CD4-positive, alpha-beta T cell (primary cell): ENCODE measurements around the gene KCNJ10. TPM values are rescaled to one million over a fixed set of nuclear protein-coding genes. Genes with fewer than 3 reads are reported as not detected.

Experiments used
- ATAC-seq: fragments of 200-7000 bp; cut with Tn5 transposase; one replicate; pipeline ENCODE4 v1.10.0; 2022; ENCODE audit warnings: mild to moderate bottlenecking; ENCODE audit not compliant: poor library complexity
- CTCF ChIA-PET: fragments of 350-600 bp; sonication (Branson Sonifier 250); formaldehyde crosslinking; loops from one replicate; lab custom pipeline; 2021; ENCODE audit warnings: antibody characterized with exemption, inconsistent platforms; lab: Charles Lee
- POLR2A ChIA-PET: fragments of 350-600 bp; sonication (Branson Sonifier 250); formaldehyde crosslinking; loops from one replicate; lab custom pipeline; 2021; ENCODE audit warnings: antibody characterized with exemption, inconsistent platforms; lab: Charles Lee
- DNase-seq, 14 experiments: peaks; one replicate each; pipeline ENCODE4 v3.0.0-alpha.2; 2013 to 2020; ENCODE audit warnings: mixed read lengths in 2 of 14
- H3K27ac ChIP-seq, 2 donors: one replicate each; pipeline versions ENCODE4 v1.5.1 to v1.7.0; 2013; ENCODE audit warnings: low read length in 2 of 2, low read depth in 1 of 2, mild to moderate bottlenecking in 1 of 2
- H3K27me3 ChIP-seq, 2 experiments: 1 replicate in 1 of 2; 2 replicates in 1 of 2; pipeline versions ENCODE4 v1.6.1 to v1.7.0; 2013; ENCODE audit warnings: low read length in 2 of 2, control low read depth in 1 of 2, mild to moderate bottlenecking in 1 of 2, moderate library complexity in 1 of 2; ENCODE audit not compliant: insufficient read depth in 2 of 2, control insufficient read depth in 1 of 2
- H3K36me3 ChIP-seq: one replicate; pipeline ENCODE4 v1.6.1; 2013; ENCODE audit warnings: low read length, control low read depth; ENCODE audit not compliant: insufficient read depth
- H3K4me1 ChIP-seq: one replicate; pipeline ENCODE4 v1.6.1; 2013; ENCODE audit warnings: low read length, control low read depth; ENCODE audit not compliant: insufficient read depth
- H3K4me3 ChIP-seq: one replicate; pipeline ENCODE4 v1.5.1; 2013; ENCODE audit warnings: mild to moderate bottlenecking, low read length, moderate library complexity
- H3K9me3 ChIP-seq, 2 experiments: 1 replicate in 1 of 2; 2 replicates in 1 of 2; pipeline versions ENCODE4 v1.6.1 to v1.7.0; 2013; ENCODE audit warnings: low read length in 2 of 2, mild to moderate bottlenecking in 2 of 2, control low read depth in 1 of 2, moderate library complexity in 1 of 2; ENCODE audit not compliant: control insufficient read depth in 1 of 2, insufficient read depth in 1 of 2
- H3K27ac Mint-ChIP-seq: one replicate; pipeline ENCODE4 v1.8.0; 2020; ENCODE audit warnings: mixed read lengths
- H3K27me3 Mint-ChIP-seq: one replicate; pipeline ENCODE4 v1.8.0; 2021; ENCODE audit warnings: mixed read lengths
- H3K36me3 Mint-ChIP-seq: one replicate; pipeline ENCODE4 v1.8.0; 2021; ENCODE audit warnings: low read depth, mixed read lengths
- H3K4me1 Mint-ChIP-seq: one replicate; pipeline ENCODE4 v1.8.0; 2021; ENCODE audit warnings: low read depth, mixed read lengths
- H3K4me3 Mint-ChIP-seq: one replicate; pipeline ENCODE4 v1.8.0; 2020; ENCODE audit warnings: mild to moderate bottlenecking, mixed read lengths
- H3K9me3 Mint-ChIP-seq: one replicate; pipeline ENCODE4 v1.8.0; 2020; ENCODE audit warnings: mixed read lengths
- intact Hi-C, 2 experiments: fragments of 100-400 bp; cut with DNase I in 1 of 2; cut with micrococcal nuclease in 1 of 2; formaldehyde crosslinking; loops; one replicate each; pipeline versions ENCODE4 v1.15.1 to v1.9.0; 2023 to 2025; cut with DNase I, micrococcal nuclease
- total RNA-seq, 174 experiments: library from RNA in 2 of 174; stranded (reverse) in 2 of 174; gene quantifications; one replicate each; pipeline ENCODE4 v1.2.3 and lab custom pipeline; 2021 to 2026
- TF ChIP-seq, protein P1 (sequence below): fragments of 200-600 bp; IDR thresholded peaks from one replicate; pipeline ENCODE4 v1.8.0; 2022; ENCODE audit warnings: antibody characterized with exemption, mild to moderate bottlenecking

KCNJ10 gene
- total RNA-seq, 2 experiments from 2014 or later, result not detected

DNA sequence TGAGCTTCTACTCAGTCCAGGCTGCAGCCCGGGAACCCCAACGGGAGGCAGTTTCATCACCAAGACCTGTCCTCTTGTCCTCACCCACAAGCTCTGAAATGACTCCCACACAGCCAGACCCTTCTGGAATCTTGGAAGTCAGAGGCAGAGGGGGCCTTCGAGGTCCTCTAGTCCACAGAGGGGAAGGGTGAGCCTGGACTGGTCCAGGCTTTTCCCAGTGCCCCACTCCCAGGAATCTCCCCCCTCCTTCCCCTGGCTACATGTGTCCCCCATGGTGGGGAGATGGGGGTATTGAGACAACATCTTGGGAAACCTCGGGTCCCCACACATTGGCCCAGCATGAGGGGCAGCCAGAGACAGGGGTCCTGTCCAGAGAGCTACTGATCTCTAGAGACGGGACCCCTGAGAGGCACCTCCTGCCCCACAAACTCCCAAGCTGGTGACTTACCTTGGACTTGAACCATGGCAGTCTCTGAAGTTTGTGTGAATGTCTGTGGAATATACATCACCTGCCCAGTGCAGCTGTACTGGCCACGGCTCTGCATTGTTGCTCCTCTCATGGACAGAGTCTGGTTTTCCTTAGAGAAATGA, 96.5 kb downstream of the KCNJ10 start:
- no peak overlapping the region for H3K27ac Mint-ChIP-seq
- intact Hi-C loops, result no loop called here
- H3K27ac ChIP-seq, result no peak overlapping the region
- H3K4me3 ChIP-seq, result no peak overlapping the region
- CTCF ChIA-PET, result no interaction called here
- no peaks in the 10 kb centered on the region for H3K4me1 Mint-ChIP-seq
- peaks cover 40% of the 10 kb centered on the region for H3K27me3 Mint-ChIP-seq
- no peaks in the 10 kb centered on the region for H3K9me3 Mint-ChIP-seq
- POLR2A ChIA-PET, result no interaction called here
- H3K36me3 Mint-ChIP-seq, result no peaks in the 10 kb centered on the region
- DNase-seq (no peak), ATAC-seq (no peak)
- TF ChIP-seq, protein P1, sequence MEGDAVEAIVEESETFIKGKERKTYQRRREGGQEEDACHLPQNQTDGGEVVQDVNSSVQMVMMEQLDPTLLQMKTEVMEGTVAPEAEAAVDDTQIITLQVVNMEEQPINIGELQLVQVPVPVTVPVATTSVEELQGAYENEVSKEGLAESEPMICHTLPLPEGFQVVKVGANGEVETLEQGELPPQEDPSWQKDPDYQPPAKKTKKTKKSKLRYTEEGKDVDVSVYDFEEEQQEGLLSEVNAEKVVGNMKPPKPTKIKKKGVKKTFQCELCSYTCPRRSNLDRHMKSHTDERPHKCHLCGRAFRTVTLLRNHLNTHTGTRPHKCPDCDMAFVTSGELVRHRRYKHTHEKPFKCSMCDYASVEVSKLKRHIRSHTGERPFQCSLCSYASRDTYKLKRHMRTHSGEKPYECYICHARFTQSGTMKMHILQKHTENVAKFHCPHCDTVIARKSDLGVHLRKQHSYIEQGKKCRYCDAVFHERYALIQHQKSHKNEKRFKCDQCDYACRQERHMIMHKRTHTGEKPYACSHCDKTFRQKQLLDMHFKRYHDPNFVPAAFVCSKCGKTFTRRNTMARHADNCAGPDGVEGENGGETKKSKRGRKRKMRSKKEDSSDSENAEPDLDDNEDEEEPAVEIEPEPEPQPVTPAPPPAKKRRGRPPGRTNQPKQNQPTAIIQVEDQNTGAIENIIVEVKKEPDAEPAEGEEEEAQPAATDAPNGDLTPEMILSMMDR, result no peak
- H3K9me3 ChIP-seq, result no peaks in the 10 kb centered on the region
- H3K27me3 ChIP-seq, result peaks cover 15 to 27% of the 10 kb centered on the region in 2 experiments
- no peaks in the 10 kb centered on the region for H3K4me1 ChIP-seq
- H3K36me3 ChIP-seq, result no peaks in the 10 kb centered on the region
- H3K4me3 Mint-ChIP-seq, result no peak overlapping the region

GRCh38 chr1:159972443-159973205, 97.3 kb downstream of the KCNJ10 start:
- Mint-ChIP-seq H3K4me3 (no peak overlapping the region), H3K4me1 (no peaks in the 10 kb centered on the region), H3K27me3 (peaks cover 44% of the 10 kb centered on the region), H3K36me3 (no peaks in the 10 kb centered on the region), H3K27ac (no peak overlapping the region), H3K9me3 (no peaks in the 10 kb centered on the region)
- ChIA-PET POLR2A (interaction anchor here (1.0 kb wide), 2 partner anchors 9 to 35 kb away, joined by 3 read pairs; no protein-coding TSS in a partner anchor), CTCF (no interaction called here)
- H3K4me3 ChIP-seq, result no peak overlapping the region
- no peak overlapping the region for H3K27ac ChIP-seq
- no peaks in the 10 kb centered on the region for H3K36me3 ChIP-seq
- DNase-seq, result no peak
- ATAC-seq, result no peak
- no peaks in the 10 kb centered on the region for H3K9me3 ChIP-seq
- TF ChIP-seq, protein P1, result no peak
- no peaks in the 10 kb centered on the region for H3K4me1 ChIP-seq
- H3K27me3 ChIP-seq, result peaks cover 15 to 20% of the 10 kb centered on the region in 2 experiments
- intact Hi-C loops, result no loop called here

DNA sequence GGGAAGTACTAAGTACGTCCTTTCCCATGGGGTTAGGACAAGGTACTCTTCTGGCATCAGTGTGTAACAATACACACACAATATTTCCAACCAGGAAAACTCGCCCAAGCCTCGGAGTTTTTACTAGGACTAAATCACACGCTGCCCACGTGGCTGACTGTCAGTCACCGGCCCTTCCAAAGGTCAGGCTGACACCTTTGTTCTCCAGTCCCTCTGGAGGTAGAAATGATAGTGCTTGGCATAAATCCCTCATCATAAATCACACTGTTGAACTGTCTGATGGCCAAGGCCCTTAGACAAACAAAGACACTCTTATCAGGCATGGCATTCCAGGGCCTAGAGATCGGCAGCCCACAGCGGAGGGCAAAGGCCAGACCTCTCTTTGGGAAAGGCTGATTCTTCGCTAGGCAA, 99.0 kb downstream of the KCNJ10 start:
- Histone ChIP-seq H3K27me3 (peaks cover 11 to 13% of the 10 kb centered on the region in 2 experiments), H3K9me3 (no peaks in the 10 kb centered on the region), H3K4me1 (no peaks in the 10 kb centered on the region), H3K27ac (no peak overlapping the region), H3K36me3 (no peaks in the 10 kb centered on the region), H3K4me3 (no peak overlapping the region)
- Mint-ChIP-seq H3K4me3 (no peak overlapping the region), H3K27ac (no peak overlapping the region), H3K4me1 (no peaks in the 10 kb centered on the region), H3K27me3 (peaks cover 35% of the 10 kb centered on the region), H3K9me3 (no peaks in the 10 kb centered on the region), H3K36me3 (no peaks in the 10 kb centered on the region)
- CTCF ChIA-PET, result no interaction called here
- POLR2A ChIA-PET, result no interaction called here
- intact Hi-C loops, result no loop called here
- TF ChIP-seq, protein P1, result no peak
- DNase-seq (no peak), ATAC-seq (no peak)
